GM12878 (cell line): ENCODE data around the gene GSTT4. TPM values are rescaled to one million over a fixed set of nuclear protein-coding genes. Genes with fewer than 3 reads are reported as not detected.

Source experiments
- ATAC-seq: fragments of 200-7000 bp; cut with Tn5 transposase; 3 replicates; pipeline ENCODE4 v1.9.1; 2020; ENCODE audit warnings: mild to moderate bottlenecking, moderate library complexity
- BruUV-seq: library from RNA; stranded (reverse); fragments of 400-500 nt; replicated peaks from 2 replicates; lab custom pipeline; 2021; lab: Mats Ljungman, UMichigan
- CTCF ChIA-PET: fragments of 300-600 bp; sonication (Branson Sonifier 250); formaldehyde crosslinking; extraction: SDS; loops from one replicate; lab custom pipeline; 2021; ENCODE audit warnings: inconsistent platforms; lab: Yijun Ruan, JAX
- POLR2A ChIA-PET: fragments of 350-600 bp; formaldehyde crosslinking; extraction: SDS; loops from one replicate; lab custom pipeline; 2021; ENCODE audit warnings: inconsistent platforms; lab: Charles Lee
- RAD21 ChIA-PET: fragments of 300-600 bp; sonication (Branson Sonifier 250); formaldehyde crosslinking; loops from one replicate; lab custom pipeline; 2023; ENCODE audit warnings: antibody characterized with exemption; ENCODE audit not compliant: unreplicated experiment; lab: Charles Lee
- SMC1A ChIA-PET: fragments of 300-600 bp; sonication (Branson Sonifier 250); formaldehyde crosslinking; loops from one replicate; lab custom pipeline; 2023; ENCODE audit not compliant: unreplicated experiment, uncharacterized antibody; lab: Charles Lee
- DNase-seq: peaks from one replicate; pipeline ENCODE4 v3.0.0-alpha.2; 2011; ENCODE audit warnings: low read depth, low spot score
- FAIRE-seq: peaks from 3 replicates; lab custom pipeline; 2011; peaks lifted over from hg19 to GRCh38; lab: Jason Lieb, UNC
- H2AFZ ChIP-seq: 2 replicates; pipeline ENCODE4 v1.6.0; 2011; ENCODE audit warnings: low read depth, low read length, control low read depth; ENCODE audit not compliant: control insufficient read depth
- H3K27ac ChIP-seq: 2 replicates; pipeline ENCODE4 v1.5.1; 2011; ENCODE audit warnings: control low read depth; ENCODE audit not compliant: control insufficient read depth, insufficient read depth
- H3K27me3 ChIP-seq, 2 experiments: replicated peaks in 1 of 2; 2 replicates each; pipeline versions ENCODE4 v1.6.0 to v1.6.1; 2011; ENCODE audit warnings: low read length in 1 of 2; ENCODE audit not compliant: control insufficient read depth in 2 of 2, insufficient read depth in 2 of 2
- H3K36me3 ChIP-seq, 2 experiments: 2 replicates each; pipeline ENCODE4 v1.5.1; 2011; ENCODE audit warnings: low read length in 1 of 2; ENCODE audit not compliant: control insufficient read depth in 2 of 2, insufficient read depth in 2 of 2
- H3K4me1 ChIP-seq: 2 replicates; pipeline ENCODE4 v1.6.1; 2011; ENCODE audit warnings: mild to moderate bottlenecking, low read length, moderate library complexity, mixed read lengths; ENCODE audit not compliant: control insufficient read depth, insufficient read depth
- H3K4me2 ChIP-seq: 2 replicates; pipeline ENCODE4 v1.6.0; 2011; ENCODE audit warnings: control low read depth; ENCODE audit not compliant: control insufficient read depth, insufficient read depth
- H3K4me3 ChIP-seq: fragments of 200-600 bp; sonication (generic); 2 replicates; pipeline ENCODE4 v1.5.1; 2016
- H3K79me2 ChIP-seq: 2 replicates; pipeline ENCODE4 v1.6.0; 2011; ENCODE audit warnings: low read length; ENCODE audit not compliant: control insufficient read depth, insufficient read depth
- H3K9ac ChIP-seq: 2 replicates; pipeline ENCODE4 v1.8.0; 2011; ENCODE audit warnings: low read length, control low read depth, mixed read lengths; ENCODE audit not compliant: control insufficient read depth, insufficient read depth
- H3K9me3 ChIP-seq: replicated peaks from 3 replicates; pipeline ENCODE4 v1.5.1; 2011; ENCODE audit warnings: mild to moderate bottlenecking, low read length; ENCODE audit not compliant: control insufficient read depth, insufficient read depth
- H4K20me1 ChIP-seq: 2 replicates; pipeline ENCODE4 v1.6.0; 2011; ENCODE audit not compliant: control insufficient read depth, insufficient read depth
- ATF2 ChIP-seq: IDR thresholded peaks from 2 replicates; pipeline ENCODE4 v1.6.1; 2012; ENCODE audit warnings: low read length, inconsistent platforms
- DPF2 ChIP-seq: fragments of 450-650 bp; IDR thresholded peaks from 2 replicates; pipeline ENCODE4 v1.6.1; 2017; ENCODE audit warnings: mild to moderate bottlenecking
- E2F4 ChIP-seq: IDR thresholded peaks from 2 replicates; pipeline ENCODE4 v1.6.1; 2012; ENCODE audit warnings: low read depth, low read length, improper control_type of control experiment
- EGR1 ChIP-seq, 2 experiments: IDR thresholded peaks; 1 replicate in 1 of 2; 2 replicates in 1 of 2; pipeline ENCODE4 v1.6.1; 2011 to 2012; ENCODE audit warnings: low read depth in 2 of 2, low read length in 2 of 2, borderline replicate concordance in 1 of 2, mild to moderate bottlenecking in 1 of 2, moderate library complexity in 1 of 2
- ETV6 ChIP-seq, 2 experiments: fragments of 450-650 bp in 1 of 2; IDR thresholded peaks in 1 of 2; conservative IDR thresholded peaks in 1 of 2; 2 replicates each; pipeline ENCODE4 v1.6.1; 2014; ENCODE audit warnings: antibody characterized with exemption in 1 of 2, borderline replicate concordance in 1 of 2, low read depth in 1 of 2, mild to moderate bottlenecking in 1 of 2, moderate library complexity in 1 of 2
- EZH2 ChIP-seq: IDR thresholded peaks from 2 replicates; pipeline ENCODE4 v1.6.1; 2012; ENCODE audit warnings: low read depth, mild to moderate bottlenecking, control low read depth, inconsistent platforms, low read length, borderline replicate concordance; ENCODE audit not compliant: control insufficient read depth
- GATAD2B ChIP-seq: fragments of 450-650 bp; conservative IDR thresholded peaks from 2 replicates; pipeline ENCODE4 v1.6.1; 2017; ENCODE audit warnings: low read depth, mild to moderate bottlenecking, moderate library complexity
- HCFC1 ChIP-seq: fragments of 150-350 bp; IDR thresholded peaks from 2 replicates; pipeline ENCODE4 v1.6.1; 2014; ENCODE audit warnings: low read length
- HSF1 ChIP-seq: fragments of 150-350 bp; IDR thresholded peaks from 2 replicates; pipeline ENCODE4 v1.6.1; 2014; ENCODE audit warnings: mild to moderate bottlenecking, low read depth, low read length
- KDM1A ChIP-seq: fragments of 200-600 bp; sonication (generic); IDR thresholded peaks from 2 replicates; pipeline ENCODE4 v1.6.1; 2016; ENCODE audit warnings: borderline replicate concordance
- MEF2A ChIP-seq: IDR thresholded peaks from 2 replicates; pipeline ENCODE4 v1.6.1; 2011; ENCODE audit warnings: low read depth, mild to moderate bottlenecking, low read length, moderate library complexity; ENCODE audit not compliant: insufficient read depth
- POU2F2 ChIP-seq: IDR thresholded peaks from 3 replicates; pipeline ENCODE4 v1.6.1; 2011; ENCODE audit warnings: low read depth, mild to moderate bottlenecking, low read length, borderline replicate concordance
- SMC3 ChIP-seq: IDR thresholded peaks from 2 replicates; pipeline ENCODE4 v1.6.1; 2011; ENCODE audit warnings: low read length, improper control_type of control experiment, borderline replicate concordance
- SP1 ChIP-seq: IDR thresholded peaks from one replicate; pipeline ENCODE4 v1.6.1; 2011; ENCODE audit warnings: low read depth, low read length
- ZNF24 ChIP-seq: fragments of 450-650 bp; IDR thresholded peaks from 2 replicates; pipeline ENCODE4 v1.6.1; 2017; ENCODE audit warnings: antibody characterized with exemption, mild to moderate bottlenecking
- WGBS: methylation state at CpG from one replicate; pipeline ENCODE4 v1.1.6; 2016; ENCODE audit warnings: low lambda C conversion rate; ENCODE audit not compliant: insufficient replicate concordance, insufficient coverage; ENCODE audit errors: missing lambda C conversion rate; 5-methylcytosine and 5-hydroxymethylcytosine counted together
- in situ Hi-C: fragments of 300-500 bp; cut with MboI; formaldehyde crosslinking; loops from 9 replicates; pipeline ENCODE4 v1.14.3; 2018; ENCODE audit warnings: mixed read lengths
- intact Hi-C: fragments of 100-400 bp; cut with micrococcal nuclease; formaldehyde crosslinking; loops from one replicate; pipeline ENCODE4 v1.14.2; 2022; ENCODE audit not compliant: unreplicated experiment
- polyA plus RNA-seq, 11 experiments: library from polyadenylated mRNA; depleted of rRNA in 4 of 11; unstranded in 6 of 11; stranded (reverse) in 5 of 11; fragments of >200 nt; fragmentation: Nextera tagmentation in 4 of 11; fragmentation: Illumina TruSeq in 1 of 11; extraction: Ambion mirVana in 4 of 11; extraction: Trizol in 1 of 11; gene quantifications; 1 replicate in 1 of 11; 2 replicates in 10 of 11; pipeline versions ENCODE4 v1.2.1 to v1.2.3, GENCODE V29; 2011 to 2016; ENCODE audit warnings: inconsistent platforms in 2 of 11, missing spikeins in 2 of 11, low read depth in 1 of 11
- total RNA-seq, 4 experiments: library from RNA; depleted of rRNA in 3 of 4; stranded (reverse); fragments of >200 nt in 3 of 4; fragmentation: Illumina TruSeq in 1 of 4; extraction: Trizol in 1 of 4; gene quantifications; 2 replicates each; pipeline versions ENCODE4 v1.2.1 to v1.2.3, GENCODE V29; 2013 to 2021

The GSTT4 gene
- total and polyA plus RNA-seq, 10 of the 15 experiments (the other 5 are each of a cell fraction or from before 2014, with no cell fraction given) = not detected

GRCh38 chr22:24037851-24038765, 32.9 kb upstream of the GSTT4 start:
- BruUV-seq = no TSS peak
- no peaks in the 10 kb centered on the region; the same call in 1 of the 2 replicates for H4K20me1 ChIP-seq
- H3K4me2 ChIP-seq = no peak overlapping the region
- H3K4me3 ChIP-seq = no peak overlapping the region
- in situ Hi-C loops (no loop called here), intact Hi-C loops (no loop called here)
- RAD21 ChIA-PET = no interaction called here
- no peaks in the 10 kb centered on the region for H3K27me3 ChIP-seq
- CTCF ChIA-PET = no interaction called here
- no peak for FAIRE-seq
- ATAC-seq = no peak
- POLR2A ChIA-PET = no interaction called here
- H3K36me3 ChIP-seq = peaks cover 20 to 40% of the 10 kb centered on the region in 2 experiments
- no peak overlapping the region for H2AFZ ChIP-seq
- H3K9me3 ChIP-seq = no peaks in the 10 kb centered on the region
- H3K79me2 ChIP-seq = no peaks in the 10 kb centered on the region
- SMC1A ChIA-PET = interaction anchor here (0.7 to 1.0 kb wide), 2 partner anchors 8 to 24 kb away, joined by 3 read pairs; no protein-coding TSS in a partner anchor
- no peak overlapping the region for H3K27ac ChIP-seq
- 96% methylated on average over 8 of the region's 8 CpGs for WGBS
- no peak for DNase-seq
- no peaks in the 10 kb centered on the region for H3K4me1 ChIP-seq
- H3K9ac ChIP-seq = no peak overlapping the region
- TF ChIP-seq KDM1A (no peak), SP1 (no peak), DPF2 (no peak), MEF2A (no peak), HCFC1 (no peak), ETV6 (conservative IDR thresholded peaks at IDR 0.05 in 1 of 2, IDR thresholded peaks at IDR 0.05 in 1 of 2; ENCODE audit: borderline replicate concordance in 1 of 2, low read depth in 1 of 2) (no peak), EZH2 (no peak), SMC3 (no peak), EGR1 (IDR thresholded peaks at IDR 0.05; ENCODE audit: borderline replicate concordance in 1 of 2, low read depth in 2 of 2, low read length in 2 of 2) (no peak), ATF2 (no peak), ZNF24 (no peak), POU2F2 (no peak), E2F4 (no peak), GATAD2B (no peak), HSF1 (no peak)
